Activated CD8-positive, alpha-beta memory T cell treated with anti-CD3 and anti-CD28 coated beads, Interleukin-2, amount 50 U/mL, for 24 hours (primary cell): ENCODE results near the gene TRIOBP.
"Not testable (repeated sequence)": the region's sequence is repeated elsewhere in the genome, so short reads cannot be mapped to it uniquely, and the experiment has no call there.

Experiments used
- DNase-seq: peaks from one replicate; pipeline ENCODE4 v3.0.0-alpha.2; 2020; ENCODE audit errors: extremely low read depth

The TRIOBP gene

GRCh38 chr22:37692627-37693285 lies 4.1 kb upstream of the TRIOBP start:
- DNase-seq = no peak

DNA sequence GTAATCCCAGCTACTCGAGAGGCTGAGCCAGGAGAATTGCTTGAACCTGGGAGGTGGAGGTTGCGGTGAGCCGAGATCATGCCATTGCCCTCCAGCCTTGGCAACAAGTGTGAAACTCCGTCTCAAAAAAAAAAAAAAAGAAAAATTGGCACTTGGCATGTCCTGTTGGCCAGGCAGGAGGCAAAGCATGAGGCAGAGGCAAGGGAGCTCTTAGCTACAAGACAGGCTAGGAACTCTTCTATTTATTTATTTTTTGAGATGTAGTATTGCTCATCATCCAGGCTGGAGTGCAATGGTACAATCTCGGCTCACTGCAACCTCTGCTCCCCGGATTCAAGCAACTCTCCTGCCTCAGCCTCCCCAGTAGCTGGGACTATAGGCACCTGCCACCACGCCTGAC lies 2.7 kb upstream of the TRIOBP start:
- DNase-seq = not testable (repeated sequence)

GRCh38 chr22:37696260-37696656 lies 590 bp upstream of the TRIOBP start:
- DNase-seq = not testable (repeated sequence)

DNA sequence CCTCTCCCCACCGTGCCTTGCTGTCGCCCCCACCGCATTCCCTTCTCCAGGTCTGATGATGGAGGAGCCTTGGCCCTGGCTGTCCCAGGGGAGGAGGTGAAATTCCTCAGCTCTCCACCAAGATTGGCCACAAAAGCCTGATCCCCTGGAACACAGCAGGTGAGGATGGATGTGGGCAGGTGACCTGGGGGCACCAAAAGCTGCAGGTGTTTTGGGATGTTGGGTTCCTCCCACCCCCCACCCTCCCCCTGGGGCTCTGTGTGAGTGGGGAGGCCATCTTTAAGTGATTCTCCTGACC lies 639 bp downstream of the TRIOBP start:
- DNase-seq = no peak

DNA sequence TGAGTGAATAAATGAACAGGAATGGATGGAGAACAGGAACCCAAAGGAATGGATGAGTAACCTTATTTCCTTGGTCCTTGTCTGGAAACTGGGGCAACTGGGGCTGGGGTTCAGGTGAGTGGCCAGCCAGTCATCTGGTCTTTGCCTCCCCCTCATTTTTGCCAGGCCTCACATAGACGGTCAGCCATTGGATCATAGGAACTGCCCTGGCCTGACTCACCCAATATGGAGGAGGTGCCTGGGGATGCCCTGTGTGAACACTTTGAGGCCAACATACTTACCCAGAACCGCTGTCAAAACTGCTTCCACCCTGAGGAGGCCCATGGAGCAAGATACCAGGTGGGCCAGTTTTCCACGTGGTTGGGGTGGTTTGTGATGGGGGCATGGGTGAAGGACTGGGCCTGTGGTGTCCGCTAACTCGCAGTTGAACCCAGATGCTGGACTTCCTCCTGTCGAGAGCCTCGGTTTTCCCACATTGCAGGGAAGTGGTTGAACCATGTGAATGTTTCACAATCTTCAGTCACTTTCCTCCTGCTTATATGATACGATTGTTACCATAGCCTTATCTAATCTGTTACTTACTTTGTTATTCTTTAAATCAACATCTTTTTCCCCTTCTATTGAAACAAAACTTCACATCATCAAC lies 4.4 kb downstream of the TRIOBP start:
- DNase-seq = no peak

DNA sequence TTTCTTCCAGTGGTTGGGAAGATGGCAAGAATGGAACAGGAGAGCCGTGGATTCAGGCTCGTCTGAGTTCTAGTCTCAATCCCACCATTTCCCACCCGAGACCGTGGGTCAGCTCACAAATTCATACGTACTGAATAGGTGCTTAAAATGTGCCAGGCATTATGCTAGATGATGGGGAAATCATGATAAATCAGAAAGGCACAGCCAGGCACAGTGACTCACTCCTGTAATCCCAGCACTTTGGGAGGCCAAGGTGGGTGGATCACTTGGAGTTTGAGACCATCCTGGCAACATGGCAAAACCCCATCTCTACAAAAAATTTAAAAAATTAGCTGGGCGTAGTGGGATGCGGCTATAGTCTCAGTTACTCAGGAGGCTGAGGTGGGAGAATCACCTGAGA lies 7.1 kb downstream of the TRIOBP start:
- no peak for DNase-seq

DNA sequence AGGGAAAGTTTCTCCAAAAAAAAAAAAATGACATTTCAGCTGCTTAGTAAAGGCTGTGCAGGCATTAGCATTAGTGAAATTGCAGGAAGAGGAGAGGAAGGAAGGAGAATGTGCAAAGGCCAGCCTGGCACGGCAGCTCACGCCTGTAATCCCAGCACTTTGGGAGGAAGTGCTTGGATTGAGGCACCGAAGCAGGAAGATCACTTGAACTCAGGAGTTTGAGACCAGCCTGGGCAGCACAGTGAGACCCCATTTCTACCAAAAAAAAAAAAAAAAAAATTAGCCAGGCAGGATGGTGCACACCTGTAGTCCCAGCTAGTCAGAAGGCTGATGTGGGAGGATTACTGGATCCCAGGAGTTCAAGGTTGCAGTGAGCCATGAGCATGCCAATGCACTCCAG lies 7.8 kb downstream of the TRIOBP start:
- DNase-seq = no peak

DNA sequence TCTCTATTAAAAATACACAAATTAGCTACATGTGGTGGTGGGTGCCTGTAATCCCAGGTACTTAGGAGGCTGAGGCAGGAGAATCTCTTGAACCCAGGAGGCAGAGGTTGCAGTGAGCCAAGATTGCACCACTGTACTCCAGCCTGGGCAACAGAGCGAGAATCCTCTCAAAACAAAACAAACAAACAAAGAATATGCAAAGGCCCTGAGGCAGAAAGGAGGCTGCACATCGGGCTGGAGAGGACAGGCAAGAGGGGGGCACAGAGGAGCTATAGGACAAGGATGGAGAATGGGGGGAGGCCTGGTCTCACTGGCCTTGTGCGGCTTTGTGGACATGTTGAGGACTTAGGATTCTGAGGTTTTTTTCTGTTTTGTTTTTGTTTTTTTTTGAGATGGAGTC lies 8.4 kb downstream of the TRIOBP start:
- DNase-seq = no peak

- DNase-seq = no peak
These were observed 12.0 kb downstream of the TRIOBP start for GRCh38 chr22:37708580-37709444.

GRCh38 chr22:37709445-37709765 lies 12.6 kb downstream of the TRIOBP start:
- DNase-seq = no peak

DNA sequence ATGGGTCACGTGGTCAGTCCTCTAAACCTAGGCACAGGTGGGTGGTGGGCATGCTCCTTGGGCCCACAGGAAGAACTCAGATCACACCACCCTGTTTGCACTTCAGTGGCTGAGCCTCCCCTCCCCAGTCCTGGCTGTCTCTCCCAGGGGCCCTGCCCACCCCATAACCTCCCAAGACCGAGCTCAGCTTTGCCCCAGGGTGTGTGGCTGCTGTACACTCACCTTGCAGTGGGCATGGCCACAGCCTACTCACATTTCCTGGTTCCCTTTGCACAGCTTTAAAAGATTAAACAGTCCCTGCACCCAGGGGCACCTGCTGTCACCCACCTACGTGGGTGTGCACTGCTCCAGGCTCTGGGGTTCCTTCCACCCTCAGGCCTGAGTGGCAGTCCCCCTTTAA lies 13.8 kb downstream of the TRIOBP start:
- DNase-seq = no peak

- DNase-seq = no peak
These were observed 14.6 kb downstream of the TRIOBP start for GRCh38 chr22:37711490-37711889.

- DNase-seq = no peak
These were observed 16.9 kb downstream of the TRIOBP start for GRCh38 chr22:37713761-37714160.

GRCh38 chr22:37714634-37715033 lies 17.8 kb downstream of the TRIOBP start:
- no peak for DNase-seq

GRCh38 chr22:37715760-37716159 lies 18.9 kb downstream of the TRIOBP start:
- no peak for DNase-seq

- DNase-seq = no peak
These were observed 19.9 kb downstream of the TRIOBP start for GRCh38 chr22:37716708-37717107.

DNA sequence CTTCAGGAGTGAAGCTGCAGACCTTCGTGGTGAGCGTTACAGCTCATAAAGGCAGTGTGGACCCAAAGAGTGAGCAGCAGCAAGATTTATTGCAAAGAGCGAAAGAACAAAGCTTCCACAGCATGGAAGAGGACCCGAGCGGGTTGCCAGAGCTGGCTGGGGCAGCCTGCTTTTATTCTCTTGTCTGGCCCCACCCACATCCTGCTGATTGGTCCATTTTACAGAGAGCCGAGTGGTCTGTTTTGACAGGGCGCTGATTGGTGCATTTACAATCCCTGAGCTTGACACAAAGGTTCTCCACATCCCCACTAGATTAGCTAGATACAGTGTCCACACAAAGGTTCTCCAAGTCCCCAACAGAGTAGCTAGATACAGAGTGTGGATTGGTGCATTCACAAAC lies 20.4 kb downstream of the TRIOBP start:
- DNase-seq = not testable (repeated sequence)

DNA sequence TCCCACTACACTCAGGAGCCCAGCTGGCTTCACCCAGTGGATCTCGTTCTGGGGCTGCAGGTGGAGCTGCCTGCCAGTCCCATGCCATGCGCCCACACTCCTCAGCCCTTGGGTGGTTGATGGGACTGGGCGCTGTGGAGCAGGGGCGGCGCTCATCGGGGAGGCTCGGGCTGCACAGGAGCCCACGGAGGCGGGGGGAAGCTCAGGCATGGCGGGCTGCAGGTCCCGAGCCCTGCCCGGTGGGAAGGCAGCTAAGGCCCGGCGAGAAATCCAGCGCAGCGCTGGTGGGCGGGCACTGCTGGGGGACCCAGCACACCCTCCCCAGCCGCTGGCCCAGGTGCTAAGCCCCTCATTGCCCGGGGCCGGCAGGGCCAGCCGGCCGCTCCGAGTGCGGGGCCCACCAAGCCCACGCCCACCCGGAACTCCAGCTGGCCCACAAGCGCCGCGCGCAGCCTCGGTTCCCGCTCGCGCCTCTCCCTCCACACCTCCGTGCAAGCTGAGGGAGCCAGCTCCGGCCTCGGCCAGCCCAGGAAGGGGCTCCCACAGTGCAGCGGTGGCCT lies 21.0 kb downstream of the TRIOBP start:
- not testable (repeated sequence) for DNase-seq

DNA sequence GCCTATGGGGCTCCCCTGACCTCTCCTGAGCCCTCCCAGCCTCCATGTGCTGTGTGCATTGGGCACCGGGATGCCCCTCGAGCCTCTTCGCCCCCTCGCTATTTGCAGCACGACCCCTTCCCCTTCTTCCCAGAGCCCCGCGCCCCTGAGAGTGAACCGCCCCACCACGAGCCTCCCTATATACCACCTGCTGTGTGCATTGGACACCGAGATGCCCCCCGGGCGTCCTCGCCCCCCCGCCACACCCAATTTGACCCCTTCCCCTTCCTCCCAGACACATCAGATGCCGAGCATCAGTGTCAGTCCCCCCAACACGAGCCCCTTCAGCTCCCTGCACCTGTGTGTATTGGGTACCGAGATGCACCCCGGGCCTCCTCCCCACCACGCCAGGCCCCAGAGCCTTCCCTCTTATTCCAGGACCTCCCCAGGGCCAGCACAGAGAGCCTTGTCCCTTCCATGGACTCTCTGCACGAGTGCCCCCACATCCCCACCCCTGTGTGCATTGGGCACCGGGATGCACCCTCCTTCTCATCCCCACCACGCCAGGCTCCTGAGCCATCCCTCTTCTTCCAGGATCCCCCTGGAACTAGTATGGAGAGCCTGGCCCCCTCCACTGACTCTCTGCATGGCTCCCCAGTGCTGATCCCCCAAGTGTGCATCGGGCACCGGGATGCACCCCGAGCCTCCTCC lies 28.8 kb downstream of the TRIOBP start:
- DNase-seq = no peak

DNA sequence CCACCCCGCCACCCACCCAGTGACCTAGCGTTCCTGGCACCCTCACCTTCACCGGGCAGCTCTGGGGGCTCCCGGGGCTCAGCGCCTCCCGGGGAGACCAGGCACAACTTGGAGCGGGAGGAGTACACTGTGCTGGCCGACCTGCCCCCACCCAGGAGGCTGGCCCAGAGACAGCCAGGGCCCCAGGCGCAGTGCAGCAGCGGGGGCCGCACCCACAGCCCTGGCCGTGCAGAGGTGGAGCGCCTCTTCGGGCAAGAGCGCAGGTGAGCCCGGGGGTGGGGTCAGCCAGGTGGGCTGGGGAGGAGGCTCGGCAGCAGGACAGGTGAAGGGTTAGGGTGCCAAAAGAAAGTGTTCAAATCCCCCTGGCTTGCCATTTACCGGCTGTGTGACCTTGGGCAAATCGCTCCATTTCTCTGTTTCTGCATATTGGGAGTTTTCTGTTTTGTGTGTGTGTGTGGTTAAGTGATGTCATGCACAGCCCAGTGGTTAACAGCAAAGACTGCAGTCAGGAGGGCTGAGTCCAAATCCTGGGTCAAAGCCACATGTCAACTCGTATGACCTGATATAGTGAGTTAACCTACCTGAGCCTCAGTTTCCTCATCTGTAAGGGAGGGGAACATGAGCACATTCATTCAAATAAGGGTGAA lies 29.5 kb downstream of the TRIOBP start:
- no peak for DNase-seq

- DNase-seq = no peak
These were observed 31.8 kb downstream of the TRIOBP start for GRCh38 chr22:37728620-37729019.
